Stimulated activated CD4-positive, alpha-beta T cell treated with anti-CD3 and anti-CD28 coated beads, Interleukin-1b, Interleukin-23, amount 100 ng/mL, for 48 hours (primary cell): ENCODE data around the gene LYZL6.
"Not testable (repeated sequence)": the region's sequence is repeated elsewhere in the genome, so short reads cannot be mapped to it uniquely, and the experiment has no call there.

Experiments used
- DNase-seq: peaks from one replicate; pipeline ENCODE4 v3.0.0-alpha.2; 2020

Gene LYZL6

GRCh38 chr17:35944151-35944550 lies 638 bp upstream of the LYZL6 start:
- no peak for DNase-seq

GRCh38 chr17:35942588-35943186 lies 826 bp downstream of the LYZL6 start:
- no peak for DNase-seq

GRCh38 chr17:35938492-35938891 lies 5.0 kb downstream of the LYZL6 start:
- not testable (repeated sequence) for DNase-seq

GRCh38 chr17:35936063-35936462 lies 7.5 kb downstream of the LYZL6 start:
- no peak for DNase-seq

- no peak for DNase-seq
These were observed 8.8 kb downstream of the LYZL6 start for GRCh38 chr17:35934760-35935159.

GRCh38 chr17:35932586-35932985 lies 10.9 kb downstream of the LYZL6 start:
- no peak for DNase-seq

GRCh38 chr17:35931794-35932425 lies 11.6 kb downstream of the LYZL6 start:
- no peak for DNase-seq

GRCh38 chr17:35930211-35931065 lies 13.1 kb downstream of the LYZL6 start, which contains the start of gene RDM1:
RDM1 (minus strand) TSS chr17:35930773; CDS start chr17:35930727, 46 bp downstream.
- DNase-seq, result peak; percentile 90

GRCh38 chr17:35927714-35928113 lies 15.8 kb downstream of the LYZL6 start:
- DNase-seq, result no peak

GRCh38 chr17:35923609-35924114 lies 19.9 kb downstream of the LYZL6 start:
- DNase-seq, result no peak

GRCh38 chr17:35920229-35920628 lies 23.3 kb downstream of the LYZL6 start:
- DNase-seq, result no peak

- DNase-seq, result no peak
These were observed 24.8 kb downstream of the LYZL6 start for GRCh38 chr17:35918665-35919064.

- no peak for DNase-seq
These were observed 25.8 kb downstream of the LYZL6 start for GRCh38 chr17:35917519-35918213.

GRCh38 chr17:35915153-35915964 lies 28.2 kb downstream of the LYZL6 start:
- DNase-seq, result no peak

- no peak for DNase-seq
These were observed 29.2 kb downstream of the LYZL6 start for GRCh38 chr17:35914354-35914753.

- DNase-seq, result no peak
These were observed 29.9 kb downstream of the LYZL6 start for GRCh38 chr17:35913609-35914008.

- DNase-seq, result no peak
These were observed 30.6 kb downstream of the LYZL6 start for GRCh38 chr17:35912942-35913341.

GRCh38 chr17:35912339-35912912 lies 31.1 kb downstream of the LYZL6 start:
- DNase-seq, result no peak

- no peak for DNase-seq
These were observed 34.1 kb downstream of the LYZL6 start for GRCh38 chr17:35909408-35909807.

GRCh38 chr17:35907691-35908090 lies 35.8 kb downstream of the LYZL6 start:
- DNase-seq, result no peak

GRCh38 chr17:35906926-35907637 lies 36.4 kb downstream of the LYZL6 start:
- DNase-seq, result no peak
